AG08396 (cell line): Measurements from ENCODE around the gene DHRS3.

Experiments used
- DNase-seq: peaks from one replicate; pipeline ENCODE4 v3.0.0; 2012; ENCODE audit warnings: low spot score, mixed read lengths

DHRS3 gene

DNA sequence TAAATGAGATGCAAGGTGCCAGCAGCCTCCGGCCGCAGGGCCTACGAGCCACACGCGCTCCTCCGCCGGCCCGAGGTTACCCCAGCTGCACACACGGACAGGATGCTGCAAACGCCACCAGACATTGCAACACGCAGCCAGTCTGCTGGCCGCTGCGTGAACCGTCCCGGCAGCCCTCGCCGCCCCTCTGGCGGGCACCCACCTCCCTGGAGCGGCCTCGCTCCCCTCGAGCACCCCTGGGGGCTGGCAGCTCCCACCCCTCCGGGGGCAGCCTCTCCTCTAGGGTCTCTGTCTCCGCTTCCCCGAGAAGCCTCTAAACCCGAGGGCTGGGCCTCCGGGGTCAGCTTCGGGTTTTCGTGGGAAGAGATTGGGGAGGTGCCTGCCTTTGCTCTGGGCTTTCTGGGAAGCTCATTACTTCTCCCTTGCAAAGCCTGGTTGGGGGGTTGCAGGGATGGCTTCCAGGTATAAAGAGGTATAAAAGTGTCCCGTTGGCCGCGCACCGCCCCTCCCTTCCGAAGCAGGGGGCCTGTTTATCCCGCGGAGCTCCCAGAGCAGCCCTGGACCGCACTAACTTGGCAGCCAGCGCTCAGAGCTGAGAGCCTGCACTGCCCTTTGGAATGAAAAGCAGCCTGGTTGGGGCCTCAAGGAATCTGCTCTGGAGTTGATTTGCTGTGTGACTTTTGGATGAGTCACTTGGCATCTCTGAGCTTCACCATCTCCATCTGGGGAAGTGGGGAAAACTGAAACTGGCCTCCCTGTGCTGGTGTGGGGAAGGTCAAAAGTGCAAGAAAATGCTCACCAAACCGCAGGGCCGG lies 21.8 kb downstream of the DHRS3 start:
- DNase-seq = peak; percentile 96

- DNase-seq = no peak
Measured at GRCh38 chr1:12595757-12596006, 22.3 kb downstream of the DHRS3 start.

- DNase-seq = peak; percentile 82
Measured at GRCh38 chr1:12594966-12595756, 22.8 kb downstream of the DHRS3 start.

- DNase-seq = no peak
Measured at GRCh38 chr1:12594490-12594889, 23.5 kb downstream of the DHRS3 start.

GRCh38 chr1:12593621-12594066 lies 24.4 kb downstream of the DHRS3 start:
- peak; percentile 45 for DNase-seq

DNA sequence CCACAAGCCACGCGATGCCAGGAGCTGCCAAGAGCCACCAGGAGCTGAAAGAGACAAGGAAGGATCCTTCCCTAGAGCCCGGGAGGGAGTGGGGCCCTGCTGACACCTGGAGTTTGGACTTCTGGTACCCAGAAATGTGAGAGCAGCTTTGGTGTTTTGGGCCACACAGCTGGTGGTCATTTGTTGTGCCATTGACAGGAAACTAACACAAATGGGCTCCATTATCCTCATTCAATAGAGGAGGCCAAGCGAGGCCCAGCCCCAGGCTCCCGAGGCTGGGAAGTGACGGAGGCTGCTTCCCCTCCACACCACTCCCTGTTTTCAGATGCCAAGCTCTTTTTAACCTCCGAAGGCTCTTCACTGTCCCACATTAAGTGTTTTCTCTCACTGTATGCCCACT lies 25.5 kb downstream of the DHRS3 start:
- DNase-seq = no peak

- DNase-seq = no peak
Measured at GRCh38 chr1:12591267-12591938, 26.6 kb downstream of the DHRS3 start.

DNA sequence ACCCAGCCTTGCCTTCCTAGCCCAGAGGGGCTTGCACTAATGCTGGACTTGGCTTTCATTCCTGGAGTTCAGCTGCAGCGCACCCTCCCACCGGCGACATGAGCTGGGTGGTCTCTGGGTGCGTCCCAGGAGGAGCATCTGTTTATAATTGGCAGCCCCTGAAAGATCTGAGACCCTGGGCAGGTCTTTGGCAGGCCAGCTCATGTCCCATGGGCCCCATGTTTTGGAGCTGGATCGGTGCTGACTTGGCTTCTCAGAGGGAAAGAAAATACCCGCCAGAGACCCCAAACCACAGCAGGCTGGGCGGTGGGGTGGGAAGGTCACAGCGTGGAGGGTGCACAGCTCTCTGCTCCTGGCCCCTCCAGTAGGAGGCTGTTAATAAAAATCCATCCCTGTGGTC lies 29.3 kb downstream of the DHRS3 start:
- DNase-seq = no peak

DNA sequence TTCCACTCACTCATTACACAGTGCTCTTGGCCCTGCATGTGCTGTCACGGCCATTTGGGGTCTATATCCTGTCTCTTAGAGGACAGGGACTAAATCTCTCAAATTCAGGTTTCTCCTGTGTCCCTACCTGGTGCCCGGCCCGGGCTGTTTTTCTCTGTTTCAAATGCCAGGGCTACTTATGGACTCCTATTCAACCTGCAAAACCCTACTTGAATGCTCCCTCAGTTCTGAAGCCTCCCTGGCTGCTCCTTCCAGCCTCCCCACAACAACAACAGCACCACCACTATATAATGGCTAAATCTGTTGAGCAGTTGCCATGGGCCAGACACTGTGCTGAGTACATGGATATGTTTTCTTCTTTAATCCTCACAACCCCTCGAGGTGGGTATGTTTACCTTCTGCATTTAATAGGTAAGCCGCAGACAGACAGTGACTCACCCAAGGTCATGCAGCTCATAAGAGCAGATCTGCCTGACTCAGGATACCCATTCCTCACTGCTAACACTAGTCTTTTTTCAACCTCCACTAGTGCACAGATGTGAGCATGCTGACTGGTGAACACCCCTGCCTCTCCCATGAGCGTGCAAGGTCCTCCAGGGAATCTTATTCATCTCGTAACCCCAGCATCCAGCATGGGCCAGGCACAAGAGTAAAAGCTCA lies 29.9 kb downstream of the DHRS3 start:
- no peak for DNase-seq

DNA sequence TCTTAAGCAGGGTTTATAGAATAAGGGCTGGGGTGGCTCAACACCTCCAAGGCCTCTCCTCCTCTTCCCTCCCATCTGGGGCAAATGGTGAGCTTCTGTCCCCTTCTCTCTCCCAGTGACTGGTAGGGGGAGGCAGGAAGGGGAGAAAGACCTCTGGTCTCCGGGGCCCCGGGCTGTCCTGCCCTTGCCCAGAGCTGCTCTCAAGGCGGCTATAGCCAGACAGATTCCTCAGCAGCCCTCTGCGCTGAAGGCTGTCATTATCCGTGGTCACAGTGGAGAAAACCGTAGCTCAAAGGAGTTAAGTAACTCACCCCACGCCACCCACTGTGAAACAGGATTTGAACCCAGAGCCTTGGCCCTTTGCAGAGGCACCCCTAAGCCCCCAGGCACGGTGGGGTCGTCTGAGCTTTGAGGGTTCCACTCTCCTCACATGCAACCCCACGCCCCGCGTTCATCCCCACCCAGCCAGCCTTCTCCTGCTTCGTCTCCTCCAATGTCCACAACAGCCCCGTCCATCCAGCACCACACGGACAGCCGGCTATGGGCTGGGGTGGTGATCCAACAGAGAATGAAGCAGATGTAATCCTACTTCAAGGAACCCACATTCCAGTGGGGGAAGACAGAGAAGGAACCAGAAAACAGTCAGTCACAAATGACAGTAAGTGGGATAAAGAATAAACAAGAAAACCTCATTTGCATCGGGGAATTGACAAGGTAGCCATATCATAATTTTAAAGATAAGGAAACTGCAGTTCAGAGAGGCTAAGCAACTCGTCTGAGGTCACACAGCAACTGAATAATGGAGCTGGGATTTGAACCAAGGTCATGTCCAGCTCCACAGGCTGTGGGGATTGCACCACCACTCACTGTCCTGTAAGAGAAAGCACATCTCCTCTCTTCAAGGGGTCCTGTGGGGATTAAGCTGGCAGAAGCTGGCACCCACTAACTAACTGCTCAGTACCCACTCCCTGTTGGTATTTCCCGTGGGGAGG lies 31.8 kb downstream of the DHRS3 start:
- no peak for DNase-seq

DNA sequence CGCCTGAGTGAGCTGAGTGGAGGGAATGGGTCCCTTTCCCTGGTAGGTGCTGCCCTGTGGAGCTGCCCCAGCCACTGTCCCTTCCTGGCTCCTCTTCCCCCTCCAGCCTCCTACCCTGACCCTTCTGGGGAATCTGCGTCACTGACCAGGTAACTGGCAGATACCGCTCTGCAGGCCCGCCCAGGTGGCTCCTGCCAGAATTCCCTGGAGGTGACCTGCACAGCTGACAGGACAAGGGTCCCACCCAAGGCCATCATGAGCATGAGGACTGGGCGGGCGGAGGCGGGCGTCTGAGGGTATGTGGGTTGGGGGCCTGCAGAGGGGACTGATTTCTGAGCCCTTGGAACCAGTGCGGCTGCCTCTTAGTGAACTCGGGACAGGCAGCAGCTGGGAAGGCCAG lies 32.5 kb downstream of the DHRS3 start:
- no peak for DNase-seq

GRCh38 chr1:12584900-12585525 lies 33.0 kb downstream of the DHRS3 start:
- no peak for DNase-seq

DNA sequence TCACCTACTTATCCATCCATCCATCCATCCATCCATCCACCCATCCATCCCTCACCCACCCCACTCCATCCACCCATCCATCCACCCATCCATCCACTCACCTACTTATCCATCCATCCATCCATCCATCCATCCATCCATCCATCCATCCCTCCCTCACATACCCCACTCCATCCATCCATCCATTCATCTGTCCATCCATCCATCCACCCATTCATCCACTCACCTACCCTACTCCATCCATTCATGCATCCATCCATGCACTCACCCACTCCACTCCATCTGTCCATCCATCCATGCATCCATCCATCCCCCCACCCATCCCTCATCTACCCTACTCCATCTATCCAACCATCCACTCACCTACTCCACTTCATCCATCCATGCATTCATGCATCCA lies 34.5 kb downstream of the DHRS3 start:
- DNase-seq = no peak

GRCh38 chr1:12582649-12583048 lies 35.4 kb downstream of the DHRS3 start:
- no peak for DNase-seq

GRCh38 chr1:12581179-12581578 lies 36.8 kb downstream of the DHRS3 start:
- DNase-seq = no peak

DNA sequence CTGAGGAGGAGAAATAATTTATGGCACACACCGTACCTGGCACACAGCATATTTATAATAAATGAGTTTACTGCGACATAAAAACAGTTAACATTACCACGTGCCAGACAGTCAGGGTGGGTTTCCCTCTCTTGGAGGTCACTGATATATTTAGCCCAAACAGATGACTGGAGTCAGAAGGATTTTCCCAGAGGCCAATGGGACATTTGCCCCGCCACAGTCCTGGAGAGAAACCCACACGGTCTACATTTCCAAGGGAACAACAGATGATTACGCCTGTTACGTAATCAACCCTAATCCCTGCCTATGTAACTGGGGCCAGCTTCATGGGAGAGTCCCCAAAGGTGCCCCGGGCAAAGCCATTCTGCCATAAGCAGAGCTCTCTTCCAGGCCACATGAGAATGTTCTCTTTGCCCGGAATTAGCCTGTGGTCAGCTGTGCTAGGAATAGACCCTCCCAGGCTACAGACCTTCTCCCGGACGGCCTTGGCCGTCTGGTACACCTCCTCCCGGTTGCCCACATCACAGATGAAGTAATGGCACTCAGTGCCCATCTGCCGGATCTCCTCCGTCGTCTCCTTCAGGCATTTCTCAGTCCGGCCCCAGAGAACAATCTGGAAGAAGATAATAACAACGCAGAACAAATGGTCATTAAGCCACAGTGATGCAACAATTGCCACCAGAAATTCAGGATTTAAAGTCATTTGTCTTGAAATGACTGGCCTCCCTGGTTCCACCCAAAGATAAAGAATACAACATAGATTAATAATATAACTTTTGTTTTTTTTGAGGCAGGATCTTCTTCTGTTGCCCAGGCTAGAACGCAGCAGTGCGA lies 37.7 kb downstream of the DHRS3 start:
- DNase-seq = no peak

DNA sequence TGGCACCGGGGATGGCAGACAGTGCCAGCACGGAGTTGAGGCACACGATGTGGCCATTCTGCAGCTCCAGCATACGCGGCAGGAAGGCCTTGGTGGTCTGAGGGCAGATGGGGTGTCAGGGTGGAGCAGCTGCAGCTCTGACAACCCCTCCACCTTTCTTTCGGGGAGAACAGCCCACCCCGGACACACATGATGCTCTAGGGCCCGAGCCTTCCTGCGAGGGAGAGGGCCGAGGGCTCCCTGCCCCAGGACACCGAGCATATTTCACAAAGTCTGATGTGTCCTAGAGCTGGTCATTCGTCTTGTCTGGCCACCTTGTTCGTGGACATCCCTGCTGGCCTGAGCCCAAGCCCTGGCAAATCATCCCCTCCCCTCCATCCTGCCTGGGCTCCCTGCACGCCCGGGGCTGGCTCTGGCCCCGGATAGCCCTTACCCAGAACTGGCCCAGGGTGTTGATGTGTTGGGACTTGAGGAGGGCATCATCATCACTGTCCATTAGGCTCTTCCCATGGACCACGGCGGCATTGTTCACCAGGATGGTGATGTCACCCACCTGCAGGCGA lies 39.1 kb downstream of the DHRS3 start:
- no peak for DNase-seq

- no peak for DNase-seq
Measured at GRCh38 chr1:12577020-12577419, 41.0 kb downstream of the DHRS3 start.

GRCh38 chr1:12574757-12575139 lies 43.3 kb downstream of the DHRS3 start:
- DNase-seq = no peak
